ENCODE measurements around the gene CFHR5.
"Not testable (repeated sequence)": the region's sequence is repeated elsewhere in the genome, so short reads cannot be mapped to it uniquely, and the experiment has no call there.

The CFHR5 gene

GRCh38 chr1:196955926-196956325, 21.4 kb upstream of the CFHR5 start:
- H3K4me3 ChIP-seq (ENCODE audit: low read depth in 1 of 2, low read length in 1 of 2), result no peak overlapping the region
- H3K27me3 ChIP-seq, result no peaks in the 10 kb centered on the region
- H3K4me1 ChIP-seq (ENCODE audit: control insufficient read depth in 1 of 2, insufficient read depth in 1 of 2, low read depth in 1 of 2, low read length in 1 of 2), result no peaks in the 10 kb centered on the region
- H3K9me3 ChIP-seq, result no peaks in the 10 kb centered on the region
- TF ChIP-seq CTCF (IDR thresholded peaks at IDR 0.05), result no peak
- H3K27ac ChIP-seq, result no peak overlapping the region
- H3K36me3 ChIP-seq, result no peaks in the 10 kb centered on the region

- Histone ChIP-seq H3K4me3 (ENCODE audit: low read depth in 1 of 2, low read length in 1 of 2) (no peak overlapping the region), H3K4me1 (ENCODE audit: control insufficient read depth in 1 of 2, insufficient read depth in 1 of 2, low read depth in 1 of 2, low read length in 1 of 2) (no peaks in the 10 kb centered on the region), H3K9me3 (no peaks in the 10 kb centered on the region), H3K27me3 (no peaks in the 10 kb centered on the region), H3K27ac (no peak overlapping the region), H3K36me3 (no peaks in the 10 kb centered on the region)
- no peak for TF ChIP-seq CTCF (IDR thresholded peaks at IDR 0.05)
Measured at GRCh38 chr1:196960854-196961253, 16.5 kb upstream of the CFHR5 start.

GRCh38 chr1:196970182-196970581, 7.2 kb upstream of the CFHR5 start:
- no peak for TF ChIP-seq CTCF (IDR thresholded peaks at IDR 0.05)
- no peaks in the 10 kb centered on the region for H3K27me3 ChIP-seq
- no peaks in the 10 kb centered on the region for H3K9me3 ChIP-seq
- no peaks in the 10 kb centered on the region for H3K4me1 ChIP-seq (ENCODE audit: control insufficient read depth in 1 of 2, insufficient read depth in 1 of 2, low read depth in 1 of 2, low read length in 1 of 2)
- H3K4me3 ChIP-seq (ENCODE audit: low read depth in 1 of 2, low read length in 1 of 2), result no peak overlapping the region
- H3K27ac ChIP-seq, result no peak overlapping the region
- no peaks in the 10 kb centered on the region for H3K36me3 ChIP-seq

- Histone ChIP-seq H3K4me3 (ENCODE audit: low read depth in 1 of 2, low read length in 1 of 2) (no peak overlapping the region), H3K27me3 (no peaks in the 10 kb centered on the region), H3K4me1 (ENCODE audit: control insufficient read depth in 1 of 2, insufficient read depth in 1 of 2, low read depth in 1 of 2, low read length in 1 of 2) (no peaks in the 10 kb centered on the region), H3K9me3 (no peaks in the 10 kb centered on the region), H3K36me3 (no peaks in the 10 kb centered on the region), H3K27ac (no peak overlapping the region)
- no peak for TF ChIP-seq CTCF (IDR thresholded peaks at IDR 0.05)
Measured at GRCh38 chr1:196976278-196976677, 1.1 kb upstream of the CFHR5 start.

- Histone ChIP-seq H3K4me1 (ENCODE audit: control insufficient read depth in 1 of 2, insufficient read depth in 1 of 2, low read depth in 1 of 2, low read length in 1 of 2) (no peaks in the 10 kb centered on the region), H3K36me3 (no peaks in the 10 kb centered on the region), H3K9me3 (no peaks in the 10 kb centered on the region), H3K4me3 (ENCODE audit: low read depth in 1 of 2, low read length in 1 of 2) (no peak overlapping the region), H3K27ac (no peak overlapping the region), H3K27me3 (no peaks in the 10 kb centered on the region)
- no peak for TF ChIP-seq CTCF (IDR thresholded peaks at IDR 0.05)
Measured at GRCh38 chr1:196980859-196981258, 3.5 kb downstream of the CFHR5 start.

GRCh38 chr1:196982247-196982646, 4.9 kb downstream of the CFHR5 start:
- H3K27me3 ChIP-seq; H3K27ac ChIP-seq; H3K9me3 ChIP-seq; H3K36me3 ChIP-seq; H3K4me1 ChIP-seq (ENCODE audit: control insufficient read depth in 1 of 2, insufficient read depth in 1 of 2, low read depth in 1 of 2, low read length in 1 of 2); H3K4me3 ChIP-seq (ENCODE audit: low read depth in 1 of 2, low read length in 1 of 2): not testable (repeated sequence)

- H3K36me3 ChIP-seq; H3K9me3 ChIP-seq; H3K4me3 ChIP-seq (ENCODE audit: low read depth in 1 of 2, low read length in 1 of 2): not testable (repeated sequence)
Measured at GRCh38 chr1:196991919-196992651, 14.7 kb downstream of the CFHR5 start.

More at GRCh38 chr1:196991919-196992651, 14.7 kb downstream of the CFHR5 start:
- not testable (repeated sequence) for H3K27ac ChIP-seq; H3K4me1 ChIP-seq (ENCODE audit: control insufficient read depth in 1 of 2, insufficient read depth in 1 of 2, low read depth in 1 of 2, low read length in 1 of 2); H3K27me3 ChIP-seq

Measured in neutrophil (primary cell).